Activated CD4-positive, alpha-beta T cell treated with anti-CD3 and anti-CD28 coated beads, Interleukin-10, Interleukin-2, amounts not matched to agents 100 ng/mL and 50 ng/mL, durations not matched to agents 16 hours and 8 hours (primary cell): ENCODE measurements around the gene GJB3.
"Not testable (repeated sequence)": the region's sequence is repeated elsewhere in the genome, so short reads cannot be mapped to it uniquely, and the experiment has no call there.

Source experiments
- DNase-seq: peaks from one replicate; pipeline ENCODE4 v3.0.0-alpha.2; 2020

Gene GJB3

GRCh38 chr1:34781071-34781843 lies at the start of gene GJB3:
GJB3 (plus strand) TSS chr1:34781214; CDS start chr1:34784763, 3,549 bp downstream.
- DNase-seq, result no peak

GRCh38 chr1:34732831-34733230 lies 48.2 kb upstream of the GJB3 start:
- not testable (repeated sequence) for DNase-seq

GRCh38 chr1:34736692-34737091 lies 44.3 kb upstream of the GJB3 start:
- no peak for DNase-seq

GRCh38 chr1:34737236-34737635 lies 43.8 kb upstream of the GJB3 start:
- not testable (repeated sequence) for DNase-seq

GRCh38 chr1:34739613-34740012 lies 41.4 kb upstream of the GJB3 start:
- no peak for DNase-seq

GRCh38 chr1:34740161-34740868 lies 40.7 kb upstream of the GJB3 start:
- no peak for DNase-seq

GRCh38 chr1:34742667-34743270 lies 38.2 kb upstream of the GJB3 start:
- DNase-seq, result peak; percentile 86

GRCh38 chr1:34743775-34744174 lies 37.2 kb upstream of the GJB3 start:
- no peak for DNase-seq

GRCh38 chr1:34744851-34745250 lies 36.2 kb upstream of the GJB3 start:
- no peak for DNase-seq

GRCh38 chr1:34745666-34746065 lies 35.3 kb upstream of the GJB3 start:
- DNase-seq, result no peak

GRCh38 chr1:34746101-34746500 lies 34.9 kb upstream of the GJB3 start:
- no peak for DNase-seq

- no peak for DNase-seq
Observed at GRCh38 chr1:34746785-34747637, 34.0 kb upstream of the GJB3 start.

GRCh38 chr1:34747638-34747941 lies 33.4 kb upstream of the GJB3 start:
- no peak for DNase-seq

GRCh38 chr1:34749992-34750391 lies 31.0 kb upstream of the GJB3 start:
- no peak for DNase-seq

- DNase-seq, result no peak
Observed at GRCh38 chr1:34750610-34751009, 30.4 kb upstream of the GJB3 start.

GRCh38 chr1:34753163-34753562 lies 27.9 kb upstream of the GJB3 start:
- no peak for DNase-seq

- no peak for DNase-seq
Observed at GRCh38 chr1:34754964-34755637, 25.9 kb upstream of the GJB3 start, which contains the start of gene GJB5. GJB5 (plus strand) TSS chr1:34755047; CDS start chr1:34757331, 2,284 bp downstream.

GRCh38 chr1:34755961-34756360 lies 25.1 kb upstream of the GJB3 start:
- no peak for DNase-seq

- no peak for DNase-seq
Observed at GRCh38 chr1:34757386-34757785, 23.6 kb upstream of the GJB3 start.

GRCh38 chr1:34758751-34759150 lies 22.3 kb upstream of the GJB3 start:
- DNase-seq, result no peak

- no peak for DNase-seq
Observed at GRCh38 chr1:34759503-34760357, 21.3 kb upstream of the GJB3 start, which contains the start of gene GJB4. GJB4 (plus strand) TSS chr1:34759740; CDS start chr1:34761255, 1,515 bp downstream.
